ENCODE measurements around the gene CHST15.

DNA sequence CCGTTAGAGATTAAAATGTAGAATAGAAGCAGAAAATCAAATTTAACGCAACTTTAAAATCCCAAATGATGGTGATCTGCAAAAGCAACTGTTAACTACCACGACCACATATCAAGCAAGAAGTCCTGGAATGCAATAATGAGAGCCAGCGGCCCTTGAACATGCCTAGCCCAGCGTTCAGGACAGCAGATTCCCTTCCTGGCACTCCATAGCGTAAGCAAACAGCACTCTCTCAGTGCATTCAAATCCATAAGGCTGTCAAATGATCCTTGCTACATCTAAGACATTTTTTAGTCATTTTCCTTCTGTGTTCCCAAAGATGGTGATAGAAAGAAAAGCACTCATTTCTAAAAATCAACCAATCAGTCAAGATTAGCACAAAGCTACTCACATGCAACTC lies 48.1 kb downstream of the CHST15 start:
- TF ChIP-seq, protein P1, sequence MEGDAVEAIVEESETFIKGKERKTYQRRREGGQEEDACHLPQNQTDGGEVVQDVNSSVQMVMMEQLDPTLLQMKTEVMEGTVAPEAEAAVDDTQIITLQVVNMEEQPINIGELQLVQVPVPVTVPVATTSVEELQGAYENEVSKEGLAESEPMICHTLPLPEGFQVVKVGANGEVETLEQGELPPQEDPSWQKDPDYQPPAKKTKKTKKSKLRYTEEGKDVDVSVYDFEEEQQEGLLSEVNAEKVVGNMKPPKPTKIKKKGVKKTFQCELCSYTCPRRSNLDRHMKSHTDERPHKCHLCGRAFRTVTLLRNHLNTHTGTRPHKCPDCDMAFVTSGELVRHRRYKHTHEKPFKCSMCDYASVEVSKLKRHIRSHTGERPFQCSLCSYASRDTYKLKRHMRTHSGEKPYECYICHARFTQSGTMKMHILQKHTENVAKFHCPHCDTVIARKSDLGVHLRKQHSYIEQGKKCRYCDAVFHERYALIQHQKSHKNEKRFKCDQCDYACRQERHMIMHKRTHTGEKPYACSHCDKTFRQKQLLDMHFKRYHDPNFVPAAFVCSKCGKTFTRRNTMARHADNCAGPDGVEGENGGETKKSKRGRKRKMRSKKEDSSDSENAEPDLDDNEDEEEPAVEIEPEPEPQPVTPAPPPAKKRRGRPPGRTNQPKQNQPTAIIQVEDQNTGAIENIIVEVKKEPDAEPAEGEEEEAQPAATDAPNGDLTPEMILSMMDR (IDR thresholded peaks at IDR 0.05; ENCODE audit: poor library complexity, severe bottlenecking): no peak
- no peak for TF ChIP-seq EZH2 (IDR thresholded peaks at IDR 0.05; ENCODE audit: borderline replicate concordance, insufficient read depth, low read length, poor library complexity, severe bottlenecking)
- TF ChIP-seq, protein P2, sequence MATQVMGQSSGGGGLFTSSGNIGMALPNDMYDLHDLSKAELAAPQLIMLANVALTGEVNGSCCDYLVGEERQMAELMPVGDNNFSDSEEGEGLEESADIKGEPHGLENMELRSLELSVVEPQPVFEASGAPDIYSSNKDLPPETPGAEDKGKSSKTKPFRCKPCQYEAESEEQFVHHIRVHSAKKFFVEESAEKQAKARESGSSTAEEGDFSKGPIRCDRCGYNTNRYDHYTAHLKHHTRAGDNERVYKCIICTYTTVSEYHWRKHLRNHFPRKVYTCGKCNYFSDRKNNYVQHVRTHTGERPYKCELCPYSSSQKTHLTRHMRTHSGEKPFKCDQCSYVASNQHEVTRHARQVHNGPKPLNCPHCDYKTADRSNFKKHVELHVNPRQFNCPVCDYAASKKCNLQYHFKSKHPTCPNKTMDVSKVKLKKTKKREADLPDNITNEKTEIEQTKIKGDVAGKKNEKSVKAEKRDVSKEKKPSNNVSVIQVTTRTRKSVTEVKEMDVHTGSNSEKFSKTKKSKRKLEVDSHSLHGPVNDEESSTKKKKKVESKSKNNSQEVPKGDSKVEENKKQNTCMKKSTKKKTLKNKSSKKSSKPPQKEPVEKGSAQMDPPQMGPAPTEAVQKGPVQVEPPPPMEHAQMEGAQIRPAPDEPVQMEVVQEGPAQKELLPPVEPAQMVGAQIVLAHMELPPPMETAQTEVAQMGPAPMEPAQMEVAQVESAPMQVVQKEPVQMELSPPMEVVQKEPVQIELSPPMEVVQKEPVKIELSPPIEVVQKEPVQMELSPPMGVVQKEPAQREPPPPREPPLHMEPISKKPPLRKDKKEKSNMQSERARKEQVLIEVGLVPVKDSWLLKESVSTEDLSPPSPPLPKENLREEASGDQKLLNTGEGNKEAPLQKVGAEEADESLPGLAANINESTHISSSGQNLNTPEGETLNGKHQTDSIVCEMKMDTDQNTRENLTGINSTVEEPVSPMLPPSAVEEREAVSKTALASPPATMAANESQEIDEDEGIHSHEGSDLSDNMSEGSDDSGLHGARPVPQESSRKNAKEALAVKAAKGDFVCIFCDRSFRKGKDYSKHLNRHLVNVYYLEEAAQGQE (IDR thresholded peaks at IDR 0.05; ENCODE audit: borderline replicate concordance): no peak
